Measurements from ENCODE around the gene CNGA3. TPM values are rescaled to one million over a fixed set of nuclear protein-coding genes. Genes with fewer than 3 reads are reported as not detected.

Gene CNGA3
- total and polyA plus RNA-seq, 2 experiments from 2014 or later = under 0.01 to 0.30 TPM

DNA sequence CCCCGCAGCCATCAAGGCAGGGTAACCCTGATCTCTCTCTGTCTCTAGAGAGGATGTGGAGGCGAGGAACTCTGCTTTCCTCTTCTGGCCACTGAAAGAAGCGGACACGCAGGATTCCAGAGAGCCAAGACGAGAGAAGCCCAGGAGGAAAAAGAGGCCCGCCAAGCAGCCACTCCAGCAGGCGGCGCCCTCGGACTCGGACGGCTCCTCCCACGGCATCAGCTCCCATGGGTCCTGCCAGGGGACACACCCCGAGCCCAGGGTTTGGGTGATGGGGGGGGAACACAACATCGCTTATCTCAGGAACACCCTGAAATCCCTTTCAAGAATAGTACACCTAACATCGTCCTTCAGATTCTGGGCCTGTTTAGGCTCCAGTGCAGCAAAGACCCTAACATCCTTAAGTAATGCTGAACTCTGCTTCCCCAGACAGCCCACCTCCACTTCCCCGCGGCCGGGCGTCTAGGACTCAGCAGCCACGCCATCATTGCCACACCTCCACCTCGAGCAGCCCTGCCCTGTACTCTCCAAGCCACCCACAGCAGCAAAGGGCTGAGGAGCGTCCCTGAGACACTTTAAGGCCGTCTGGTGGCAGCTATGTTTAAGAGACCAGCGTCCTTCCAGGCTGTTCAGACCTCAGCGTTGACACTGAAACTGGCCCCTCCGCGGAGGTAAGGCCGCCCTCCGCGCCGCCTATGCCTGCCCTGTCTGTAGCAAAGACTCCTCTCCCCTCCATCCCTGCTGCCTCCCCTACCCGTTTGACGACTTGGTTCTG, 34.3 kb upstream of the CNGA3 start:
- H3K9ac ChIP-seq = no peak overlapping the region
- H3K9me2 ChIP-seq (ENCODE audit: insufficient read depth) = no peaks in the 10 kb centered on the region
- 93 to 95% methylated on average over 33 of the region's 33 CpGs for WGBS, 2 experiments (ENCODE audit: low coverage in 1 of 2, low lambda C conversion rate in 2 of 2, missing lambda C conversion rate in 2 of 2)
- H3K4me2 ChIP-seq (ENCODE audit: unreplicated experiment) = no peak overlapping the region
- H3K4me1 ChIP-seq (ENCODE audit: insufficient read depth) = no peaks in the 10 kb centered on the region
- no peaks in the 10 kb centered on the region for H4K20me1 ChIP-seq (ENCODE audit: insufficient read depth)
- H3K36me3 ChIP-seq (ENCODE audit: low read depth) = no peaks in the 10 kb centered on the region
- no peak overlapping the region for H3K4me3 ChIP-seq
- no peak overlapping the region for H2AFZ ChIP-seq
- in situ Hi-C loops (cut with MboI) = no loop called here
- no peaks in the 10 kb centered on the region for H3F3A ChIP-seq (ENCODE audit: insufficient read depth)
- no peaks in the 10 kb centered on the region for H3K9me3 ChIP-seq (ENCODE audit: low read depth)
- DNase-seq = no peak
- H3K27ac ChIP-seq = no peak overlapping the region
- H3K27me3 ChIP-seq (replicated peaks; ENCODE audit: insufficient read depth) = no peaks in the 10 kb centered on the region; the same call in 1 of the 2 replicates
- no peak for TF ChIP-seq EZH2 (IDR thresholded peaks at IDR 0.05; ENCODE audit: insufficient read depth, poor library complexity, severe bottlenecking)
- no peak for TF ChIP-seq EZH2phosphoT487 (IDR thresholded peaks at IDR 0.05; ENCODE audit: insufficient read depth, low read depth)
- no peaks in the 10 kb centered on the region for H3K79me2 ChIP-seq (ENCODE audit: insufficient read depth)

DNA sequence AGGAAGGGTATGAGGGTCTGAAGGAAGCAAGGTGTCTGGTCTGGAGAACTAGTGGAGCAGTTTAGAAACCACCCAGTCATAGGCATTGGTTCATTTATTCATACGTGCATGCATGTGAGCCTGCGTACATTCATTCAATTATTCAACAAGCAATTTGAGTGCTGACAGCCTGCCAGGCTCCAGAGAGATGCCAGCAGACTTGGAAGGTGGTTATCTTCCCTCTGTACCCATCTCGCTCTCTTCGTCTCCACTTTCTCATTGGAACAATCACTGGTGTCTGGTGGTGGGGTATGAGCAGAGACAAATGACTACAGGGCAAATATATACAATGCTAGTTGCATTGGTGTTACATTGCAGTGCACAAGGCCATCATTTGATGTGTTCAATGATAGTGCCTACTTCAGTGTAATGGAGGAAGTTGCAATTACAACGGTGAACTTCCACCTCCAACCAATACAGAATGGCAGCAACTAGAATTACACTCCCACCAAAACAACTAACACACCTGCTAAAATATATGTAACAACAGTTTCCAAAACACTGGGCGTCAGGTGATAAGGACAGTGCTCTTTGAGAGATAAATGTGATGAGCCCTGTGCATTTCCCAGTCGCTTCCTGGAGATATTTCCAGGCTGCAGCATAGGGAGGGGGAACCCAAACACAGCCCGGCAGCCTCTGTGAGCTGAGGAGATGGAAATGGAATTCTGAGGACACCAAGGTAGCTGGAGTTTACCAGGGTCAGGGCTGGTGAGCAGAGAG, 32.6 kb upstream of the CNGA3 start:
- H3K79me2 ChIP-seq (ENCODE audit: insufficient read depth) = no peaks in the 10 kb centered on the region
- no peak overlapping the region for H3K27ac ChIP-seq
- no peaks in the 10 kb centered on the region for H3K27me3 ChIP-seq (replicated peaks; ENCODE audit: insufficient read depth)
- H3K4me1 ChIP-seq (ENCODE audit: insufficient read depth) = no peaks in the 10 kb centered on the region
- H3K9ac ChIP-seq = no peak overlapping the region
- no peak overlapping the region for H3K4me3 ChIP-seq
- H3K9me2 ChIP-seq (ENCODE audit: insufficient read depth) = no peaks in the 10 kb centered on the region
- no peaks in the 10 kb centered on the region for H4K20me1 ChIP-seq (ENCODE audit: insufficient read depth)
- WGBS, 2 experiments (ENCODE audit: low coverage in 1 of 2, low lambda C conversion rate in 2 of 2, missing lambda C conversion rate in 2 of 2) = 69 to 76% methylated on average over 8 of the region's 8 CpGs
- no peak for TF ChIP-seq EZH2phosphoT487 (IDR thresholded peaks at IDR 0.05; ENCODE audit: insufficient read depth, low read depth)
- no peak for TF ChIP-seq EZH2 (IDR thresholded peaks at IDR 0.05; ENCODE audit: insufficient read depth, poor library complexity, severe bottlenecking)
- H3K9me3 ChIP-seq (ENCODE audit: low read depth) = no peaks in the 10 kb centered on the region
- no peaks in the 10 kb centered on the region for H3F3A ChIP-seq (ENCODE audit: insufficient read depth)
- no peak overlapping the region for H3K4me2 ChIP-seq (ENCODE audit: unreplicated experiment)
- no peak for DNase-seq
- H2AFZ ChIP-seq = no peak overlapping the region
- H3K36me3 ChIP-seq (ENCODE audit: low read depth) = no peaks in the 10 kb centered on the region
- in situ Hi-C loops (cut with MboI) = no loop called here

DNA sequence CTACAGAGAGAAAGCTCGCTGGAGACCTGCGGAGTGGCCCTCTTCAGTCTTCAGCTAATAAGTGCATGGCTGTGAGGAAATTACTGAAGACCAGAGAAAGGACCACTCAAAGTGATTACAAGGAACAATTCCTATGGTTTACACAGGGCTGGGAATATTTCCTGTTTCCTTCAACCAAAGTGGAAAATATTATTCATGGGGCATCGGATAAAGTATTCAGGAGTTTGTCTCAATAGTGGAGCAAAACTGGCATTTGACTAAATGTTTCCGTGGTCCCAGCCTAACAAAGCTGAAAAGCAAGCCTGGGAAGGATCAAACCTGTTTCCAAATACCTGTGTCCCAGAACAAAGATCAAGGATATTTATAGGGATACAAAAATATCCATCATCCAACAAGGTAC, 32.0 kb upstream of the CNGA3 start:
- no peak overlapping the region for H3K4me2 ChIP-seq (ENCODE audit: unreplicated experiment)
- no peak for DNase-seq
- no peak for TF ChIP-seq EZH2 (IDR thresholded peaks at IDR 0.05; ENCODE audit: insufficient read depth, poor library complexity, severe bottlenecking)
- TF ChIP-seq EZH2phosphoT487 (IDR thresholded peaks at IDR 0.05; ENCODE audit: insufficient read depth, low read depth) = no peak
- no peaks in the 10 kb centered on the region for H3K27me3 ChIP-seq (replicated peaks; ENCODE audit: insufficient read depth)
- H3K4me1 ChIP-seq (ENCODE audit: insufficient read depth) = no peaks in the 10 kb centered on the region
- in situ Hi-C loops (cut with MboI) = no loop called here
- H4K20me1 ChIP-seq (ENCODE audit: insufficient read depth) = no peaks in the 10 kb centered on the region
- 73 to 78% methylated on average over 4 of the region's 4 CpGs for WGBS, 2 experiments (ENCODE audit: low coverage in 1 of 2, low lambda C conversion rate in 2 of 2, missing lambda C conversion rate in 2 of 2)
- H3K36me3 ChIP-seq (ENCODE audit: low read depth) = no peaks in the 10 kb centered on the region
- H2AFZ ChIP-seq = no peak overlapping the region
- no peak overlapping the region for H3K27ac ChIP-seq
- no peaks in the 10 kb centered on the region for H3F3A ChIP-seq (ENCODE audit: insufficient read depth)
- no peaks in the 10 kb centered on the region for H3K79me2 ChIP-seq (ENCODE audit: insufficient read depth)
- no peaks in the 10 kb centered on the region for H3K9me3 ChIP-seq (ENCODE audit: low read depth)
- no peak overlapping the region for H3K9ac ChIP-seq
- no peak overlapping the region for H3K4me3 ChIP-seq
- no peaks in the 10 kb centered on the region for H3K9me2 ChIP-seq (ENCODE audit: insufficient read depth)

DNA sequence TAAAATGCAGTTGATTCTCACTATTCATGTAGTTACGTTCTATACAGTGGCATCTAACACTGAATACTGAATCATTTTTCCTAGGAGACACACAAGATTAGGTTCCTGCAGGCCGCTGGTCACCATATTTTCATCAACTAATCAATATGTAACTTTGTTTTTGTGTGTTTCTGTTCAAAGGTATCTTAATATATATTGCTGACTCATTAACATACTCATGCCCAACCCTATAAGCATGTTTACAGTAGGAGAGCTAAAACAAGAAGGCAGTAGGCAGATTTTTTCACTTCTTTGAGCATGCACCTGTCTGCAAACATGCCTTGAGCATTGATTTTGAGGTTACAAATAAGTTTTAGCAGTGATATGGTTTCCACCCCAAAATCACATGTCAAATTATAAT, 30.3 kb upstream of the CNGA3 start:
- no peak overlapping the region for H3K27ac ChIP-seq
- WGBS, 2 experiments (ENCODE audit: low coverage in 1 of 2, low lambda C conversion rate in 2 of 2, missing lambda C conversion rate in 2 of 2) = 73 to 77% methylated on average over 2 of the region's 2 CpGs
- no peak overlapping the region for H3K4me2 ChIP-seq (ENCODE audit: unreplicated experiment)
- H3K27me3 ChIP-seq (replicated peaks; ENCODE audit: insufficient read depth) = no peaks in the 10 kb centered on the region
- no peak for TF ChIP-seq EZH2phosphoT487 (IDR thresholded peaks at IDR 0.05; ENCODE audit: insufficient read depth, low read depth)
- TF ChIP-seq EZH2 (IDR thresholded peaks at IDR 0.05; ENCODE audit: insufficient read depth, poor library complexity, severe bottlenecking) = no peak
- no peaks in the 10 kb centered on the region for H3K36me3 ChIP-seq (ENCODE audit: low read depth)
- no peaks in the 10 kb centered on the region for H3K79me2 ChIP-seq (ENCODE audit: insufficient read depth)
- no peak overlapping the region for H3K9ac ChIP-seq
- H3K9me2 ChIP-seq (ENCODE audit: insufficient read depth) = no peaks in the 10 kb centered on the region
- no peaks in the 10 kb centered on the region for H3K4me1 ChIP-seq (ENCODE audit: insufficient read depth)
- no peak overlapping the region for H3K4me3 ChIP-seq
- no peaks in the 10 kb centered on the region for H4K20me1 ChIP-seq (ENCODE audit: insufficient read depth)
- H3F3A ChIP-seq (ENCODE audit: insufficient read depth) = no peaks in the 10 kb centered on the region
- no peaks in the 10 kb centered on the region for H3K9me3 ChIP-seq (ENCODE audit: low read depth)
- in situ Hi-C loops (cut with MboI) = no loop called here
- H2AFZ ChIP-seq = no peak overlapping the region
- no peak for DNase-seq
